HG03565 (cell line): Measurements from ENCODE around the gene MED25.
A peak's percentile ranks its signal among the peaks of the same experiment; 100 is the strongest.

Experiments used
- ATAC-seq: cut with Tn5 transposase; IDR thresholded peaks from one replicate; pipeline ENCODE4 v1.9.1; 2021; ENCODE audit warnings: mild to moderate bottlenecking, moderate library complexity; ENCODE audit not compliant: unreplicated experiment

MED25 gene

GRCh38 chr19:49871349-49871985 lies 53.4 kb downstream of the MED25 start:
- ATAC-seq: no peak

DNA sequence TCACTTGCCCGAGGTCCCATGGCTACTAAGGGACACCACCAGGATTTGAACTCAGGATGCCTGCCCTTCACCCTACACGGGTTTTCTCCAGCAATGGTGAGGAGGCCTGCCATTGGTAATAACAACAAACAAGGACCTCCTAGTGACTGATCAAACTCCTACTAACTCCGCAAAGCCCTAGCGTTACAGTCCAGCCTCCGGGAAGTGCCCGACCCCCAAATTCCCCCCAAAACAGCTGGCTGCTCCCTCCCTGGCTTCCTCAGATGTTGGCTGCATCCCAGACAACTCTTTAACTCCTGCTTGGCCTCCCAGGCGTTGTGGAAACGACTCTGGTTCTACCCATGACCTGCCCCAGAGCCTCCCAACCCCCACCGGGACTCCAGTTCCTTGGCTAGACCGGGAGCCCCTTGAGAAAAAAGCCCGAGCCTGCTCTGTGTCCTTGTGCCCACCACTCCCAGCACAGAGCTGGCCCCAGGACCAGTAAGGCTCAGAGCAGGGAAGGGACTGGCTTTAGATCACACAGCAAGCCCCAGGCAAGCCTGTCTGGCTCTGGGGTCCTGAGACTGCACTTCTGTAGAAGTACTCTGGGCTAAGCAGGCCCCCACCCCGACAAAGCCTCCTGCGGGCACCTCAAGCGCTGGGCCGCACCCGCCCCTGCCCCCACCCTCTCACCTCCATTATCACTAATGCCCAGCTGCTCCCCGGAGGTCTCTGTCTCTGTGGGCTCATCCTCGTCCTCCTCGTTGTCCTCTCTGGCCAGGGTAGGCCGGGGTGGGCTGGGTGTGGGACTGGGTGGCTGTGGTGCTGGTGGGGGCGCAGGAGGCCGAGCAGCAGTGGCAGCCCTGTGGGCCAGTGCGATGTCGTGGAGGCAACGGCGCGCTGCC lies 54.4 kb downstream of the MED25 start:
- no peak for ATAC-seq

- no peak for ATAC-seq
Measured at GRCh38 chr19:49873129-49873521, 55.0 kb downstream of the MED25 start.

GRCh38 chr19:49873834-49874233 lies 55.7 kb downstream of the MED25 start:
- no peak for ATAC-seq

- ATAC-seq: no peak
Measured at GRCh38 chr19:49874503-49875157, 56.5 kb downstream of the MED25 start.

- no peak for ATAC-seq
Measured at GRCh38 chr19:49875177-49875576, 57.1 kb downstream of the MED25 start.

- no peak for ATAC-seq
Measured at GRCh38 chr19:49875857-49876421, 57.9 kb downstream of the MED25 start.

DNA sequence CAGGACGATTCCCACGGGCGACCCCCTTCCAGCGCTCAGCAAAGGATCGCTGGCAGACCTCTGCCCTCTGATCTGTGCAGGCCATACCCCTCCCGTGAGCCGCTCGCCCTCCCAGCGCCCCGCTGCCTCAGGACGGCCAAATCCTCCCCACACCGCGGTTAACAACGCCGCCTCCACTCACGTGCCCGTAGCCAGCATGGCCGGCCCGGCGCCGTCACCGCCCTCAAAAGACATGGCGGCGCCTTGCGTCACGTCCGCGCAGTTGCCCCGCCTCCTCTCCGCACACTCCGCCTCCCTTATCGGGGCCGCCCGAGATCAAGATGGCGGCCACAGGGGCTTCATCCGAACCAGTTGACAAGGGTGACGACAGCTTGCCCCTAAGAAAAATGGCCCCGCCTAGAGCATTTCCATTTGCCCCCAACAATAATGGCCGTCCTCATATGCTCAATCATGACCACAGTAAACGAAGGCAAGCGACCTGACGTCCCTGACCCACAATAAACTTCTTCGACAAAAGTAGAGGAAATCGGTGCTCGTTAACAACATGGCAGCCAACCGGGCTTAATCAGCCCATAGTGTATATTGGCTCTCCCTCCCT lies 58.4 kb downstream of the MED25 start:
- ATAC-seq: peak; percentile 38

DNA sequence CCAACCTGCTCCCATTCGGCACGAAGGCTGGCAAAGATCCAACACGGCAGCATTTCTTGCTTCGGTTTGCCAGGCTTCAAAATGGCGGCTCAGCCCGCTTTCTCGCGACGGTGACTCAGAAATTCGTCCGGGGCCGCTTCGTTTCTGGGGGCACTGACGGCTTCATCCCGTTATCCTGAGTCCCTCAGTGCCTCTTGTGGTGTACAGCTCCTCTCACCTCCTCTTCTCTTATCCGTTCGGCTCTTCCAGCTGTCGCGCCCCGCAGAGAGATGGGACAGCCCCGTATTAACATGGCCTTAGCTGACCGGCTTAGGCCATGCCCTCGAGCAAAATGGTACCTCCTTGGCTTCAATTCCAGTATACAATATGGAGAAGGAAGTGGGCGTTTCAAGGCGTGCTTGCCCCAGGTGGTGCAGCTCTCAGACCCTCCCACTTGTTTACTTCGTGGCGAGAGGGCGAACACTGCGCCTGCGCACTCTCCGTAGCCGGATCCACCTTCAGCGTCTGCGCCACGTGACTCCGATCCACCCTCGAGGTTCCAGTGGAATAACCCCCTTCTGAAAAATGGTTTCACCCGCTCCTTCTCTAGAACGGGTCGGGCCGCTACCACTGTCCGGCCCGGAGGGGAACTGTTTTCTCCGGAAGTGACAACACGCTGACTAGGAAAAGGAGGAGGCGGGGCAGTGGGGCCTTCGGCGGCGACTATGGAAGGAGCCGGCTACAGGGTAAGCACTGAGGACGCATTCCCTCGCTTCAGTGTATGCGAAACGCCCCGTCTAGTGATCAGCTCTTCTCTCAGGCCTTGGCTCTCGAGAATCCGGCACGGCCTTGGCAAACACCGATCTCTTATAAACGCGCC lies 59.2 kb downstream of the MED25 start, which contains the start of the genes AKT1S1 and TBC1D17:
TSS of gene AKT1S1 (minus strand) at position 336 of the 859 bp plus-strand sequence. CDS start 4,060 bp downstream, outside the sequence.
TSS of gene TBC1D17 (plus strand) at position 683 of the 859 bp plus-strand sequence. CDS start at position 705, 22 bp downstream.
- ATAC-seq: peak; percentile 46

DNA sequence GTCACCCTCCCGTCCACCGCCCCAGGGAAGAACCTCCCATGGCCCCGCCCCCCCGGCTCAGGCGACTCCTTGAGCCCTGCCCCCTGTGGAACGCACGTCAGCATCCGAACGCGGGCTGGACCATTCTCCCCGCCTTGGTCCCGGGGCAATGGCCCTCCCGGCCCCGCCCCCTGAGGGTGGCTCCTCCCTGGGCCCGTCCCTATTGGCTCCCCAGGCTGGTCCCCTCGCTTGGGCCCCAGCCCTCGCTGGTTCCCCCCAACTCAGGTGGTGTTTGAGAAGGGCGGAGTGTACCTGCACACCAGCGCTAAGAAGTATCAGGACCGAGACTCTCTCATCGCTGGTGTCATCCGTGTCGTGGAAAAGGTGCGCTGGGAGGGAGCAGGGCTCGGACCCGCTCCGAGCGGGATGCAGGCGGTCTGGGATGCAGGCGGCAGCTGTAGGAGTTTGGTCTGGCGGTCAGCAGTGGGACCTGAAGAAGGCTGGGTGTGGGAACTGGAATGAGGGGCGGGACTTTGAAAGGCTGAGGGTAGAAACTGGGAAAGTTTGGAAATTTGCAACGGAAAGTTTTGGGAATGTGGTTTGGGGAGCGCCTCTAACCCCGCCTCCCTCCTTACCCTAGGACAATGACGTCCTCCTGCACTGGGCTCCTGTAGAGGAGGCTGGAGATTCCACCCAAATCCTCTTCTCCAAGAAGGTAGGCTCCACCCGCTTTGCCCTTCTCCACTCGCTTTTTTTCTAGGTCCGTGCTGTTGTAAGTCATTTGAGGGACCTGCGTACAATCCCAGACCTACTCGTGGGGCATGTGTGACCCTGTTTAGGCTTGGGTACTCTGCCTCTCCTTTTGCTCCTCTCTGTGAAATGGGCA lies 60.0 kb downstream of the MED25 start:
- ATAC-seq: peak; percentile 26

DNA sequence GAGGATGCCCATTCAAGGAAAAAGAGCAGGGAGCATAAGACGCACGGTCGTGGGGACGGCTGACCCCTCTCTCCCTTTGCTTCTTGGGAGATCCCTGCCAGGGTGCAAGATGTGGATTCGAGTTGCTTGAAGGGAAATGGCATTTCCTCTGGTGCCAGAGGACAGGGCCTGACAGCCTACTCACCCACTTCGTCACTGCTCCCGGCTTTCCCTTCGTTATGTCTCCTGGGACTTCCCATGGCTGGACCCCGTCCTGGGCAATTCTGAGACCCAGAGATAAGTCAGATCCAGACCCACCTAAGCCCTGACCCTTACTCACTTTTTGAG lies 60.6 kb downstream of the MED25 start:
- ATAC-seq: no peak

DNA sequence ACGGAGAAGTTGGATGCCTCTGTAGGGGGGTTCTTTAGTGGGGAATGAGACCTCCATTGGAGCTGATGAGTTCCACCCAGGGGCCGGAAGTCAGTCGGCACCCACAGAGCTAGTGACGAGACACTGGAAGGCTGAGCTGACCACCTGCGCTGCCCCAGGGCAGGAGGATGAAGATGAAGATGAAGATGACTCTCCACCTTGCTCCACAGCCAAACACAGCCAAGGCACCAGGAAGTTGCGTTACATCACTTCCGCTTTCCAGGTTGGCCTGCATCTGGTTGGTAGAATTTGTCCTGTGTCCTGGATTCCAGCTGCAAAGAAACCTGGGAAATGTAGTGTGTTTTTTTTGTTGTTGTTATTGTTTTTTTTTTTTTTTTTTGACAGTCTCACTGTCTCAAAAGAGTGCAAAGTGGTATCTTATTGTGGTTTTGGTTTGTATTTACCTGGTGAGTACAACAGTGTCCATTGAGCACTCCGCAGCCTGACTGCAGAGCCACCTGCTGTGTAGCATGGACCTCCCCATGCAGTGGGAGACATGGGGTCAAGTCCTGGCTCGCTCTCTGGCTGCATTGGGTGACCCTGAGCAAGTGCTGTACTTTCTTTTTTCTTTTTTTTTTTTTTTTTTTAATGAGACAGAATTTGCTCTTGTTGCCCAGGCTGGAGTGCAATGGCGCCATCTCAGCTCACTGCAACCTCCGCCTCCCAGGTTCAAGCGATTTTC lies 61.3 kb downstream of the MED25 start:
- no peak for ATAC-seq

GRCh38 chr19:49880162-49880869 lies 62.2 kb downstream of the MED25 start:
- ATAC-seq: no peak

- no peak for ATAC-seq
Measured at GRCh38 chr19:49881186-49881585, 63.1 kb downstream of the MED25 start.

DNA sequence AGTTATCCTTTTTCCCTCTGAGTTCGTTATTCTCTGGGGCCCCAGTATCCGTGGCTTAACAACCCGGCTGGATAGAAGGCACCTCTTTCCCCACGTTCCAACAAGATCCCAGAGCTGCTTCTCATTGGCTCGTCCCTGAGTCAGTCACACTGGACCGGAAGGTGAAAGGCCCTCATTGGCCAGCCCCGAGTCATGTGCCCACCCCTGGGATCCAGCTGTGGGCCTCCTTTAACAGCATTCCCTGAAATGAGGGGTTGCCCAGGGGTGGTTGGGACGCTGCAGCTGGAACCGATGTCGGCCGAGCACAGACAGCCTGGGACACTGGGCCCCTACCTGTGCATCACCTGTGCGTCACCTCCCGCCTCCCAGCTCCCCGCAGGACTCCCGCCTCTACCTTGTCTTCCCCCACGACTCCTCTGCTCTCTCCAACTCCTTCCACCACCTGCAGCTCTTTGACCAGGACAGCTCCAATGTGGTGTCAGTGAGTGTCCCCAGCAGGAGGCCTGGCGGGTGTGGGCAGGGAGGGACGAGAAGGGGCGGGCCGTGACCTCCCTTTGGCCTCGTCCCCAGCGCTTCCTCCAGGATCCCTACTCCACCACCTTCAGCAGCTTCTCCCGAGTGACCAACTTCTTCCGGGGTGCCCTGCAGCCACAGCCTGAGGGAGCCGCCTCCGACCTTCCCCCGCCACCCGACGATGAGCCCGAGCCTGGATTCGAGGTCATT lies 63.7 kb downstream of the MED25 start:
- no peak for ATAC-seq

DNA sequence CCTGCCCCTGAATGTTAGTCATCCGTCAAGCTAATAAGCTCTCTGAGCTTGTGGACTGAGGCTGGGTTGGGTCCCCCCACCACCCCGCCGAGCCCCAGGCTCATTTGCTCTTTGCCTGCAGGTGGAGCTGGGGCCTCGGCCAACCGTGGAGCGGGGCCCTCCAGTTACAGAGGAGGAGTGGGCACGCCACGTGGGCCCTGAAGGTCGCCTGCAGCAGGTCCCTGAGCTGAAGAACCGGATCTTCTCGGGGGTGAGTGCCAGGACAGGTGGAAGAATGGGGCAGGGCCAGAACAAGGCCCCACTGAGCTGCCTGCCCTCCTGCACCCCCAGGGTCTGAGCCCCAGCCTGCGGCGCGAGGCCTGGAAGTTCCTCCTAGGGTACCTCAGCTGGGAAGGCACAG lies 64.6 kb downstream of the MED25 start:
- ATAC-seq: no peak

DNA sequence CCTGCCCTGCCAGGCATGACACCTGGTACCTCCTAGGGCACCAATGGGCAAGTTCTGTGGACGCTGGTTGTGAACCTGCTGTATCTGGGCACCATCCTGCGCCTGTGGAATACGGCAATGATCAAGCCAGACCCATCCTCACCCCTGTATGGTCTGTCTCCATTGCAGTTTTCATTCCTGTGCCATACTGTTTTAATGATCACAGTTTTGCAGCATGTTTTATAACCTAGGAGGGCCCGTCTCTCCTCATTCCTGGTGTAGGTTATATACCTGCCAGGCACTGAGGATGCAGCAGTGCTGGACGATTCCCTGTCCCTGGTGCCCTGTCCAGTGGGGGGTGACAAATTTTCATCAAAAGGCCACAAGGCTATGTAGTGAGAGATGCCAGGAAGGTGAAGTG lies 65.0 kb downstream of the MED25 start:
- no peak for ATAC-seq
